Heart left ventricle (tissue), 16 donors: ENCODE data around the gene CHRM1. TPM values are rescaled to one million over a fixed set of nuclear protein-coding genes. Genes with fewer than 3 reads are reported as not detected.

Experiments used
- ATAC-seq, 4 donors: fragments of 200-7000 bp; cut with Tn5 transposase; one replicate each; pipeline ENCODE4 v1.9.1; 2020 to 2022; ENCODE audit warnings: moderate library complexity in 4 of 4, mild to moderate bottlenecking in 3 of 4, moderate number of reproducible peaks in 1 of 4
- DNase-seq, 5 donors: peaks; one replicate each; pipeline ENCODE4 v3.0.0-alpha.2; 2020
- H3K27ac ChIP-seq, 12 donors: fragments of 200-600 bp; sonication (generic) in 4 of 12; one replicate each; pipeline versions ENCODE4 v1.5.0 to v1.8.0; 2016 to 2022; ENCODE audit warnings: mild to moderate bottlenecking in 2 of 12
- H3K27me3 ChIP-seq, 9 donors: fragments of 200-600 bp; sonication (generic) in 2 of 9; one replicate each; pipeline versions ENCODE4 v1.5.1 to v1.8.0; 2016 to 2022; ENCODE audit warnings: mild to moderate bottlenecking in 3 of 9
- H3K36me3 ChIP-seq, 9 donors: fragments of 200-600 bp; sonication (generic) in 2 of 9; one replicate each; pipeline versions ENCODE4 v1.5.0 to v1.8.0; 2018 to 2022; ENCODE audit warnings: mild to moderate bottlenecking in 2 of 9
- H3K4me1 ChIP-seq, 12 donors: fragments of 200-600 bp; sonication (generic) in 4 of 12; one replicate each; pipeline versions ENCODE4 v1.5.0 to v1.8.0; 2016 to 2022; ENCODE audit warnings: mild to moderate bottlenecking in 3 of 12
- H3K4me3 ChIP-seq, 12 donors: fragments of 200-600 bp; sonication (generic) in 4 of 12; one replicate each; pipeline versions ENCODE4 v1.5.0 to v1.8.0; 2017 to 2022; ENCODE audit warnings: mild to moderate bottlenecking in 9 of 12, moderate library complexity in 4 of 12
- H3K9me3 ChIP-seq, 12 donors: fragments of 200-600 bp; sonication (generic) in 4 of 12; one replicate each; pipeline versions ENCODE4 v1.5.0 to v1.8.0; 2016 to 2022; ENCODE audit warnings: mild to moderate bottlenecking in 1 of 12
- POLR2A ChIP-seq, 2 donors: fragments of 450-650 bp; IDR thresholded peaks; one replicate each; pipeline ENCODE4 v1.6.1; 2017; ENCODE audit warnings: antibody characterized with exemption in 2 of 2, mild to moderate bottlenecking in 2 of 2, moderate library complexity in 2 of 2
- WGBS, 4 donors: extraction: QIAGEN DNeasy Blood & Tissue Kit in 2 of 4; methylation state at CpG; one replicate each; pipeline versions ENCODE4 v1.1.5 to v1.1.7; 2013 to 2018; 5-methylcytosine and 5-hydroxymethylcytosine counted together
- intact Hi-C, 10 donors: fragments of 100-400 bp; cut with DNase I; formaldehyde crosslinking; loops; one replicate each; pipeline versions ENCODE4 v1.11.1 to v1.14.2; 2022
- polyA plus RNA-seq, 2 donors: library from polyadenylated mRNA; stranded (reverse); fragments of 200-250 nt; gene quantifications; one replicate each; pipeline ENCODE4 v1.2.3, GENCODE V29; 2013
- total RNA-seq, 9 donors: library from RNA; depleted of rRNA in 2 of 9; stranded (reverse); fragments of >200 nt in 2 of 9; fragmentation: NEBNext Ultra II Directional in 3 of 9; extraction: Animal tissue kit (Norgen Biotek cat#: 25700) in 3 of 9; gene quantifications; one replicate each; pipeline versions ENCODE4 v1.1.0 to v1.2.4, GENCODE V29; 2016 to 2023
- TF ChIP-seq, protein P1 (sequence below), 12 donors: fragments of 200-600 bp; sonication (generic) in 4 of 12; IDR thresholded peaks; one replicate each; pipeline versions ENCODE4 v1.5.0 to v1.8.0; 2018 to 2022; ENCODE audit warnings: antibody characterized with exemption in 12 of 12, mild to moderate bottlenecking in 5 of 12
- donor health status: ischemic (EF 13 %, LVEDD 7.1; RV severe dilation, severe dysfunction).
- donor health status: healthy with polysubstance abuse.
- donor health status: DM: no; HTN: yes; CAD: no.
- donor health status: DM: no; HTN: no; CAD: no.
- donor health status: ischemic (EF 25% LVEDD 6.9; RV normal size, moderate dysfunction).
- donor health status: ischemic (EF 25% LVEDD 5.7; RV mildly dilated, moderate dysfunction).
- donor health status: healthy.
- donor health status: DM: yes; HTN: yes; CAD: no.
- donor health status: ischemic (EF 35%, LVEDD 5.7; RV mildly dilated, moderate dysfunction).
- donor health status: nonischemic (EF 11% LVEDD 7.7; RV severe dilation, severe dysfunction).
- donor health status: DM: yes; HTN: yes; CAD: no.
- donor health status: PGD.
- donor health status: ischemic (EF 29% LVEDD 5.4; RV normal size, mild dysfunction).
- donor health status: nonischemic (EF 23%, LVEDD 6.1; RV moderate dilation, normal function).

The CHRM1 gene
- total and polyA plus RNA-seq, 11 donors = 0.08 to 0.31 TPM; not detected in 9

DNA sequence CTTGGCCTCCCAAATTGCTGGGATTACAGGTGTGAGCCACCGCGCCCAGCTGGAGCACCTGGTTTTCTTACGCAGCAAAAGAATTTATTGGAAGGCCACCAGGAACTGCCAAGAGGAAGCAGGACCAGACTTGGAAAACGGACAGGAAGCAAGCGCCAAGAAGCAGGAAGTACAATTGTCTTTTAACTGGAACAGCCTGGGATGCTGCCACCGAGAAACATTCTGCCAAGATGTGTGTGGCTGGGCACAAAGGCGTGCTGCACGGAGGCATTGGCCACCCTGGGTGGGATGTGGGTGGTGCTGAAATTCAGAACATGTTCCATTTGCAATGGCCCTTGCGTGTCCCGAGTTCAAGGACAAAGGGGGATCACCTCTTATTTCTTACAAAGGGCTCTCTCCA lies 25.1 kb downstream of the CHRM1 start:
- DNase-seq (peak in 2 of 5 donors; percentile 27 to 55), ATAC-seq (peak in 3 of 4 donors; percentile 34 to 53 (median 43))
- 48 to 59% (median 57%) methylated on average over 10 of the region's 10 CpGs for WGBS, 4 donors
- Histone ChIP-seq H3K27me3 (no peaks in the 10 kb centered on the region), H3K9me3 (no peaks in the 10 kb centered on the region), H3K4me1 (peaks cover 0 to 9% (median under 1%) of the 10 kb centered on the region in 12 donors), H3K36me3 (no peaks in the 10 kb centered on the region), H3K27ac (peak overlapping the region in 1 of 12 donors; percentile 50), H3K4me3 (no peak overlapping the region)
- intact Hi-C loops = no loop called here
- TF ChIP-seq, protein P1, sequence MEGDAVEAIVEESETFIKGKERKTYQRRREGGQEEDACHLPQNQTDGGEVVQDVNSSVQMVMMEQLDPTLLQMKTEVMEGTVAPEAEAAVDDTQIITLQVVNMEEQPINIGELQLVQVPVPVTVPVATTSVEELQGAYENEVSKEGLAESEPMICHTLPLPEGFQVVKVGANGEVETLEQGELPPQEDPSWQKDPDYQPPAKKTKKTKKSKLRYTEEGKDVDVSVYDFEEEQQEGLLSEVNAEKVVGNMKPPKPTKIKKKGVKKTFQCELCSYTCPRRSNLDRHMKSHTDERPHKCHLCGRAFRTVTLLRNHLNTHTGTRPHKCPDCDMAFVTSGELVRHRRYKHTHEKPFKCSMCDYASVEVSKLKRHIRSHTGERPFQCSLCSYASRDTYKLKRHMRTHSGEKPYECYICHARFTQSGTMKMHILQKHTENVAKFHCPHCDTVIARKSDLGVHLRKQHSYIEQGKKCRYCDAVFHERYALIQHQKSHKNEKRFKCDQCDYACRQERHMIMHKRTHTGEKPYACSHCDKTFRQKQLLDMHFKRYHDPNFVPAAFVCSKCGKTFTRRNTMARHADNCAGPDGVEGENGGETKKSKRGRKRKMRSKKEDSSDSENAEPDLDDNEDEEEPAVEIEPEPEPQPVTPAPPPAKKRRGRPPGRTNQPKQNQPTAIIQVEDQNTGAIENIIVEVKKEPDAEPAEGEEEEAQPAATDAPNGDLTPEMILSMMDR (IDR thresholded peaks at IDR 0.05) = no peak
- TF ChIP-seq POLR2A (IDR thresholded peaks at IDR 0.05) = no peak

DNA sequence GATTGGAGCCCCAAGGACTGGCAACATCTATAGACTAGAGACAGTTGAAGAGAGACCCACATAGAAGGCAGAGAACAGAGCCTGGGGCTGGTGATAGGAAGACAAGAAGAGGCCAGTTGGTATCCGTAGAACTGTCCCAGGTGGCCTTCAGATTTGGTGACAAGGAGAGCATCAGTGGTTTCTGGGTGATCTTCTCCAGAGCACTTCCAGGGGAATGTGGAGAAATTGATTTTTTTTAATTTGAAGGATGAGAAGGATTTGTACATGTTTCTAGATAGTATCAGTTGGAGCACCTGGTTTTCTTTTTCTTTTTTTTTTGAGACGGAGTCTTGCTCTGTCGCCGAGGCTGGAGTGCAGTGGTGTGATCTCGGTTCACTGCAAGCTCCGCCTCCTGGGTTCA lies 25.7 kb downstream of the CHRM1 start:
- no peaks in the 10 kb centered on the region for H3K36me3 ChIP-seq
- intact Hi-C loops = no loop called here
- no peaks in the 10 kb centered on the region for H3K9me3 ChIP-seq
- H3K4me1 ChIP-seq = peaks cover 0 to 11% (median 3%) of the 10 kb centered on the region in 12 donors
- DNase-seq = no peak
- no peak overlapping the region for H3K4me3 ChIP-seq
- no peaks in the 10 kb centered on the region for H3K27me3 ChIP-seq
- peak overlapping the region in 1 of 12 donors; percentile 30 for H3K27ac ChIP-seq
- 74 to 86% (median 77%) methylated on average over 6 of the region's 6 CpGs for WGBS, 4 donors
- TF ChIP-seq, protein P1 (IDR thresholded peaks at IDR 0.05) = no peak
- no peak for ATAC-seq

DNA sequence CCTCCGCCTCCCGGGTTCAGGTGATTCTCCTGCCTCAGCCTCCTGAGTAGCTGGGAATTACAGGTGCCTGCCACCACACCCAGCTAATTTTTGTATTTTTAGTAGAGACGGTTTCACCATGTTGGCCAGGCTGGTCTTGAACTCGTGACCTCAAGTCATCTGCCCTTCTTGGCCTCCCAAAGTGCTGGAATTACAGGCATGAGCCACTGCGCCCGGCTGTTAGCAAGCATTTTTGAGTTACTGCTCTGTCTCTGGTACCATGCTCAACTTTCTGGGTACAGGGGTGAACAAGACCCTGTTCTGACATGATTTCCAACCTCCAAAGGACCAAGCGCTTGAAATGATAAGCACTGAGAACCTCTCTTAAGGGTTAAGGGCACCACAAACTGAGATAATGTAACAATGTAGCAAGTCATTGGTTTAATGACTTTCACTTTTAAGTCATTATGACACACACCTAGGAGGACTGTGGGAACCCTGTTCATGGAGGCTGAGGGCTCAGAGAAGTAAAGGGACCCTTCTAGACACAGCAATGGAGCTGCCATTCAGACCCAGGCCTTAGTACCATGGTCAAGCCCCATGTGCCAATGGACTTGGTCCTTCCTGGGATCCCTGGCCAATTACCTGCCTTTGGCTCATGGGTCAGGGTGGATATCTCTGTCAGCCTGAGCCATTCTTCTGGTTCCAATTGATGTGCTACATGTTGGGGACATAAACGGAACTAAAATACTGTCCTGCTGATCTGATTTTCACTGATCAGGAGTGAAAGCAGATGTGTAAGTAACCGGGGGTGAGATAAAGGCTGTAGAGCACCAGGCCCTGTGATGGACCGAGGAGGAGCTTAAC lies 28.9 kb downstream of the CHRM1 start:
- peaks cover 0 to 25% (median 5%) of the 10 kb centered on the region in 12 donors for H3K4me1 ChIP-seq
- peaks cover 5 to 28% (median 24%) of the 10 kb centered on the region in 9 donors for H3K36me3 ChIP-seq
- DNase-seq = no peak
- 85 to 88% (median 86%) methylated on average over 10 of the region's 10 CpGs for WGBS, 4 donors
- no peak overlapping the region for H3K4me3 ChIP-seq
- H3K27me3 ChIP-seq = no peaks in the 10 kb centered on the region
- TF ChIP-seq, protein P1 (IDR thresholded peaks at IDR 0.05) = no peak
- TF ChIP-seq POLR2A (IDR thresholded peaks at IDR 0.05) = no peak
- ATAC-seq = no peak
- intact Hi-C loops = no loop called here
- H3K9me3 ChIP-seq = no peaks in the 10 kb centered on the region
- H3K27ac ChIP-seq = peak overlapping the region in 1 of 12 donors; percentile 63
